Upper lobe of right lung (tissue), 1 donor: ENCODE data around the gene EHBP1. TPM values are rescaled to one million over a fixed set of nuclear protein-coding genes. Genes with fewer than 3 reads are reported as not detected.
"Not testable (repeated sequence)": the region's sequence is repeated elsewhere in the genome, so short reads cannot be mapped to it uniquely, and the experiment has no call there.

Experiments
- ATAC-seq: fragments of 200-7000 bp; cut with Tn5 transposase; one replicate; pipeline ENCODE4 v1.9.1; 2020; ENCODE audit warnings: mild to moderate bottlenecking, moderate library complexity
- DNase-seq: peaks from one replicate; pipeline ENCODE4 v3.0.0-alpha.2; 2020
- H3K27ac ChIP-seq: fragments of 200-600 bp; one replicate; pipeline ENCODE4 v1.8.0; 2022
- H3K27me3 ChIP-seq: fragments of 200-600 bp; one replicate; pipeline ENCODE4 v1.8.0; 2022; ENCODE audit warnings: mild to moderate bottlenecking
- H3K36me3 ChIP-seq: fragments of 200-600 bp; one replicate; pipeline ENCODE4 v1.8.0; 2022
- H3K4me1 ChIP-seq: fragments of 200-600 bp; one replicate; pipeline ENCODE4 v1.8.0; 2022
- H3K4me3 ChIP-seq: fragments of 200-600 bp; one replicate; pipeline ENCODE4 v1.8.0; 2022; ENCODE audit warnings: mild to moderate bottlenecking
- H3K9me3 ChIP-seq: fragments of 200-600 bp; one replicate; pipeline ENCODE4 v1.8.0; 2022
- intact Hi-C: fragments of 100-400 bp; cut with DNase I; formaldehyde crosslinking; loops from one replicate; pipeline ENCODE4 v1.11.0; 2022
- total RNA-seq: library from RNA; stranded (reverse); fragmentation: NEBNext Ultra II Directional; extraction: Animal tissue kit (Norgen Biotek cat#: 25700); gene quantifications from one replicate; pipeline ENCODE4 v1.2.1, GENCODE V29; 2021
- TF ChIP-seq, protein P1 (sequence below): fragments of 200-600 bp; IDR thresholded peaks from one replicate; pipeline ENCODE4 v1.8.0; 2022; ENCODE audit warnings: antibody characterized with exemption
- donor health status: DM: no; HTN: yes; CAD: no; lungs with severe emphysema.

EHBP1 gene
- total RNA-seq, 1 donor from 2014 or later: 46.7 TPM

DNA sequence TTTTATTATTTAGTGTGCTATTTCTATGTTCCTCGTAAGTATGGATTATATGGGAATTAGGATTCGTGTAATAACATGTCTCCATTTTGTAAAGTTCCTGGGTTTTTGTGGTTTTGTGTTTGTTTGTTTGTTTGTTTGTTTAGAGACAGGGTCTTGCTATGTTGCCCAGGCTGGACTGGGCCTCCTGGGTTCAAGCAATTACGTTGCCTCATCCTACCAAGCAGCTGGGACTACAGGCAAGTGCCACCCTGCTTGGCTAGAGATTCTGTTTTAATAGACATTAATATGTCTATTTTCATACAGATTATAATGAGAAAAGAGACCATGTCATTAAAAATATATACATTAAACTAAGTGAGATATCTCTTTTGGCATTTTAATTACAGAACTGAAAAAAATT, 309.9 kb downstream of the EHBP1 start:
- Histone ChIP-seq H3K4me1 (no peaks in the 10 kb centered on the region), H3K36me3 (peaks cover 8% of the 10 kb centered on the region), H3K27me3 (no peaks in the 10 kb centered on the region), H3K4me3 (no peak overlapping the region), H3K27ac (no peak overlapping the region), H3K9me3 (no peaks in the 10 kb centered on the region)
- TF ChIP-seq, protein P1, sequence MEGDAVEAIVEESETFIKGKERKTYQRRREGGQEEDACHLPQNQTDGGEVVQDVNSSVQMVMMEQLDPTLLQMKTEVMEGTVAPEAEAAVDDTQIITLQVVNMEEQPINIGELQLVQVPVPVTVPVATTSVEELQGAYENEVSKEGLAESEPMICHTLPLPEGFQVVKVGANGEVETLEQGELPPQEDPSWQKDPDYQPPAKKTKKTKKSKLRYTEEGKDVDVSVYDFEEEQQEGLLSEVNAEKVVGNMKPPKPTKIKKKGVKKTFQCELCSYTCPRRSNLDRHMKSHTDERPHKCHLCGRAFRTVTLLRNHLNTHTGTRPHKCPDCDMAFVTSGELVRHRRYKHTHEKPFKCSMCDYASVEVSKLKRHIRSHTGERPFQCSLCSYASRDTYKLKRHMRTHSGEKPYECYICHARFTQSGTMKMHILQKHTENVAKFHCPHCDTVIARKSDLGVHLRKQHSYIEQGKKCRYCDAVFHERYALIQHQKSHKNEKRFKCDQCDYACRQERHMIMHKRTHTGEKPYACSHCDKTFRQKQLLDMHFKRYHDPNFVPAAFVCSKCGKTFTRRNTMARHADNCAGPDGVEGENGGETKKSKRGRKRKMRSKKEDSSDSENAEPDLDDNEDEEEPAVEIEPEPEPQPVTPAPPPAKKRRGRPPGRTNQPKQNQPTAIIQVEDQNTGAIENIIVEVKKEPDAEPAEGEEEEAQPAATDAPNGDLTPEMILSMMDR: no peak
- intact Hi-C loops: no loop called here
- DNase-seq (no peak), ATAC-seq (no peak)

DNA sequence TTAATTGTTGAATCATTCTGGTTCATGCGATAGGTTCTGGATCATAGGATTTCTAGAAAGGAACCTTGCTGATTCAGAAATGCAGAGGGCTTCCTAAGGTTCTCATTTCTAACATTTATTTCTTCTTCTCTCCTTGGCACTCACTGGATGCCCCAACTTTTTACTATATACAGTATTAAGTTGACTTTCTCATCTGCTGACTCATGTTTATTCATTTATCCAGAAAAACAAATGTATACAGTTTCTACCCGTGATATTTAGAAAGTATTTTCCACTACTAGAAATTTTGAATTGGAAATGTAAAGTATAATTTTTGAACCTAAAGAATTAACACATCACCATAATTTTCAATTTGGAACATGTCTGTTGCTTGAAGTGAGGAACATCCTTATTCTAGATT, 312.9 kb downstream of the EHBP1 start:
- Histone ChIP-seq H3K27ac (no peak overlapping the region), H3K4me1 (no peaks in the 10 kb centered on the region), H3K4me3 (no peak overlapping the region), H3K27me3 (no peaks in the 10 kb centered on the region), H3K9me3 (no peaks in the 10 kb centered on the region), H3K36me3 (peaks cover 2% of the 10 kb centered on the region)
- ATAC-seq (no peak), DNase-seq (no peak)
- intact Hi-C loops: no loop called here
- TF ChIP-seq, protein P1: no peak

DNA sequence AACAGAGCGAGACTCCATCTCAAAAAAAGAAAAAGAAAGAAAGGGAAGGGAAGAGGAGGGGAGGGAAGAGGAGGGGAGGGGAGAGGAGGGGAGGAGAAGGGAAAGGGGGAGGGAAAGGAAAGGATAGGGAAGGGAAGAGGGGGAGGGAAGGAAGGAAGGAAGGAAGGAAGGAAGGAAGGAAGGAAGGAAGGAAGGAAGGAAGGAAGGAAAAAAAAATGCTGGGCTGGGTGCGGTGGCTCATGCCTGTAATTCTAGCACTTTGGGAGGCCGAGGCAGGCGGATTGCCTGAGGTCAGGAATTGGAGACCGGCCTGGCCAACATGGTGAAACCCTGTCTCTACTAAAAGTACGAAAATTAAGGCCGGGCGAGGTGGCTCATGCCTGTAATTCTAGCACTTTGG, 314.2 kb downstream of the EHBP1 start:
- H3K36me3 ChIP-seq, intact Hi-C loops, H3K4me1 ChIP-seq, H3K4me3 ChIP-seq, H3K27ac ChIP-seq, DNase-seq, ATAC-seq, H3K9me3 ChIP-seq, H3K27me3 ChIP-seq: not testable (repeated sequence)

DNA sequence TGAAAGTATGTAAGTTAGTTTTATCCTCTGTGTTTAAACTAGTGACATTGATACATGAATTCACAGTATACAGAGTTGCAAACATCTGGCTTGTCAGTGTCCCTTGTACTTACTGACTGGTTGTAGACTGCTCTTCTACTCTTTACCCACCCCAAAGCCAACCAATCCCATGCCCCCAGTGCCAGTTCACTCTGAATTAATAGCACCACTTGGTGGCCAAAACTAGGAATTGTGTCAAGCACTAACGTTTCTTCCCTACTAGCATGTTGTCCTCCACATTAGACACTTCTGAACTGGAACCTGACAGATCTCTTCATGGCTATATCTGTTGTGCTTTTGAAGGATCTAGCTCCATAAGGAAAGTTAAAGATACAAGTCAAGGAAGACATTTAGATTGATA, 317.9 kb downstream of the EHBP1 start:
- no peaks in the 10 kb centered on the region for H3K9me3 ChIP-seq
- H3K4me3 ChIP-seq: no peak overlapping the region
- no peaks in the 10 kb centered on the region for H3K27me3 ChIP-seq
- TF ChIP-seq, protein P1: no peak
- intact Hi-C loops: no loop called here
- no peaks in the 10 kb centered on the region for H3K4me1 ChIP-seq
- H3K27ac ChIP-seq: no peak overlapping the region
- DNase-seq (no peak), ATAC-seq (peak; percentile 31)
- no peaks in the 10 kb centered on the region for H3K36me3 ChIP-seq

DNA sequence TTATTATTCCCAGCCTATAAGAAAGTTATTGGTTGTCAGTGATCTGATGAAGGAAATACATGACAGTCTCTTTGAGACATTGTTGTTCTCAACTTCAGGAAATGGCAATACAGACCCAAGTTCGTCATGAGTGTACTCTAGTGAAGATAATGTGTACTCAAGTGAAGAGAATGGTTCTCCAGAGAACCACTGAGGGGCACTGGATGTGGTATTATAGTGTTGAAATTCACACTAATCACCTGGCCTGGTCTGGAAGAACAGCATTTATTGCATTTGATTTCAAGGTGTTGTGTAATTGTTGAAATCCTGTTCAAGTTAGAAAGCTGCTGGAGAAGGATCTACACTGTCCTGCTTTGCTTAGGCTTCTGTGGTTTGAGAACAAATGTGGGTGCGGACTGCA, 321.7 kb downstream of the EHBP1 start:
- Histone ChIP-seq H3K27ac (no peak overlapping the region), H3K36me3 (no peaks in the 10 kb centered on the region), H3K9me3 (no peaks in the 10 kb centered on the region), H3K27me3 (no peaks in the 10 kb centered on the region), H3K4me3 (no peak overlapping the region), H3K4me1 (no peaks in the 10 kb centered on the region)
- TF ChIP-seq, protein P1: no peak
- ATAC-seq (peak; percentile 56), DNase-seq (no peak)
- intact Hi-C loops: no loop called here

DNA sequence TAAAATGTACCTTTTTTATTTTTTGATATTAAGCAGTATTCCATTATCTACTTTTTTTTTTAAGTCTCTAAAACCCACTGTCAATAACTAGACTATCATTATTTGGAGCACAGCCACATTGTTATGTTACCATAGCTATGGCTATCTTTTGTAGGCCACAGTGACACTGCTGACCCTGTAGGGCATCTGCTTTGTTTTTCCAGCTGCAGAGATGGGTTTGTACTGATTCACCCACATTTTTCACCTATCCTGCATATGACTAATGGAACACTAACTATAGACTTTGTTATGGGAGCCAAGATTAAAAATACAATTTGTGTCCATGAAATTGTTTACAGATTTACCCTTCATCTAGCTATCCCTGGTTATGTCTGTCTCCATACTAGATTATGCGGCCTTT, 323.5 kb downstream of the EHBP1 start:
- no peak overlapping the region for H3K27ac ChIP-seq
- no peak overlapping the region for H3K4me3 ChIP-seq
- H3K4me1 ChIP-seq: no peaks in the 10 kb centered on the region
- no peak for ATAC-seq
- TF ChIP-seq, protein P1: no peak
- no peaks in the 10 kb centered on the region for H3K36me3 ChIP-seq
- DNase-seq: no peak
- H3K9me3 ChIP-seq: no peaks in the 10 kb centered on the region
- intact Hi-C loops: no loop called here
- no peaks in the 10 kb centered on the region for H3K27me3 ChIP-seq
